Measurements from ENCODE around the gene POPDC3.

DNA sequence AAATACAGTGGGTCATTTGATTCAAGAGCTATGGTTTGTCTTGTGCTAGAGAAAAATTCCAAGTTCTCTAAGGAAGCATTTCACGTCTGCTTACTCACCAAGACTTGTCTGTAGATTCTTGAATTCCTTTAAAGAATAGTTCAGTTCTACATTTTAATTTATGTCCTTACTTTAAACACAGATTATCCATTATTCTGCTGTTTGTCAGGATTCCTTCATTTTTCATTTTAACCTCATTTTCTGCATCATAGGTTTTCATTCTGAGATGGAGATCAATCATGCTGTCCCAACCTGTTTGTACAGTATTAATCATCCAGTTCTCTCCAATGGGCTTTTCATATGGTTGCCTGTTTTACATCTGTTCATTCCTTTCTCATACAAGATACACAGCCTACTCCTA lies 24.5 kb upstream of the POPDC3 start:
- TF ChIP-seq, protein P1, sequence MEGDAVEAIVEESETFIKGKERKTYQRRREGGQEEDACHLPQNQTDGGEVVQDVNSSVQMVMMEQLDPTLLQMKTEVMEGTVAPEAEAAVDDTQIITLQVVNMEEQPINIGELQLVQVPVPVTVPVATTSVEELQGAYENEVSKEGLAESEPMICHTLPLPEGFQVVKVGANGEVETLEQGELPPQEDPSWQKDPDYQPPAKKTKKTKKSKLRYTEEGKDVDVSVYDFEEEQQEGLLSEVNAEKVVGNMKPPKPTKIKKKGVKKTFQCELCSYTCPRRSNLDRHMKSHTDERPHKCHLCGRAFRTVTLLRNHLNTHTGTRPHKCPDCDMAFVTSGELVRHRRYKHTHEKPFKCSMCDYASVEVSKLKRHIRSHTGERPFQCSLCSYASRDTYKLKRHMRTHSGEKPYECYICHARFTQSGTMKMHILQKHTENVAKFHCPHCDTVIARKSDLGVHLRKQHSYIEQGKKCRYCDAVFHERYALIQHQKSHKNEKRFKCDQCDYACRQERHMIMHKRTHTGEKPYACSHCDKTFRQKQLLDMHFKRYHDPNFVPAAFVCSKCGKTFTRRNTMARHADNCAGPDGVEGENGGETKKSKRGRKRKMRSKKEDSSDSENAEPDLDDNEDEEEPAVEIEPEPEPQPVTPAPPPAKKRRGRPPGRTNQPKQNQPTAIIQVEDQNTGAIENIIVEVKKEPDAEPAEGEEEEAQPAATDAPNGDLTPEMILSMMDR (IDR thresholded peaks at IDR 0.05): no peak
- TF ChIP-seq POLR2A (IDR thresholded peaks at IDR 0.05): no peak

Data from esophagus squamous epithelium (tissue), 4 donors.